SH-SY5Y (cell line): ENCODE results near the gene SPAAR.

ENCODE experiments used
- GATA2 ChIP-seq: IDR thresholded peaks from 2 replicates; pipeline ENCODE4 v1.6.1; 2011; ENCODE audit warnings: mild to moderate bottlenecking, low read depth, low read length
- GATA3 ChIP-seq: IDR thresholded peaks from 2 replicates; pipeline ENCODE4 v1.6.1; 2011; ENCODE audit warnings: low read depth, mild to moderate bottlenecking, low read length, moderate library complexity

- TF ChIP-seq GATA3, result no peak
- TF ChIP-seq GATA2, result no peak
Observed at GRCh38 chr9:35932735-35933134, 23.4 kb downstream of the SPAAR start.
